Brain microvascular endothelial cell (primary cell): ENCODE results near the gene EVX1.

Experiments used
- DNase-seq: peaks from one replicate; pipeline ENCODE4 v3.0.0-alpha.2; 2020
- H3K27ac ChIP-seq: fragments of 250-450 bp; sonication (Bioruptor Pico); 2 replicates; pipeline ENCODE4 v1.5.1; 2020; ENCODE audit warnings: mild to moderate bottlenecking, moderate library complexity
- H3K27me3 ChIP-seq: fragments of 250-450 bp; sonication (Bioruptor Pico); replicated peaks from 2 replicates; pipeline ENCODE4 v1.5.1; 2020; ENCODE audit warnings: mild to moderate bottlenecking
- H3K36me3 ChIP-seq: fragments of 250-450 bp; sonication (Bioruptor Pico); replicated peaks from 2 replicates; pipeline ENCODE4 v1.5.1; 2020; ENCODE audit warnings: mild to moderate bottlenecking
- H3K4me3 ChIP-seq: 2 replicates; pipeline ENCODE4 v1.5.1; 2011; ENCODE audit warnings: low read depth, mild to moderate bottlenecking, control low read depth, low read length, moderate library complexity
- CTCF ChIP-seq: IDR thresholded peaks from 2 replicates; pipeline ENCODE4 v1.5.1; 2011; ENCODE audit warnings: low read depth, mild to moderate bottlenecking, moderate library complexity, low read length, control low read depth, inconsistent platforms; ENCODE audit errors: missing control alignments
- in situ Hi-C: cut with HindIII; loops from 2 replicates; pipeline ENCODE4 v1.10.0; 2017; ENCODE audit warnings: low sequenced_read_pairs, low pct_ligation_motif_present

EVX1 gene

GRCh38 chr7:27203964-27204594 lies 38.5 kb upstream of the EVX1 start:
- Histone ChIP-seq H3K36me3 (no peaks in the 10 kb centered on the region), H3K4me3 (no peak overlapping the region), H3K27ac (no peak overlapping the region), H3K27me3 (peaks cover 95% of the 10 kb centered on the region)
- no peak for TF ChIP-seq CTCF
- in situ Hi-C loops: loop anchor here (25.0 kb wide), 1 partner anchor 383 kb away; no protein-coding TSS in a partner anchor
- no peak for DNase-seq

- in situ Hi-C loops: loop anchor here (25.0 kb wide), 1 partner anchor 382 kb away; no protein-coding TSS in a partner anchor
- DNase-seq: no peak
- H3K27me3 ChIP-seq: peaks cover 95% of the 10 kb centered on the region
- H3K4me3 ChIP-seq: no peak overlapping the region
- no peak for TF ChIP-seq CTCF
- no peak overlapping the region for H3K27ac ChIP-seq
- H3K36me3 ChIP-seq: no peaks in the 10 kb centered on the region
Measured at GRCh38 chr7:27204851-27205322, 37.7 kb upstream of the EVX1 start.

GRCh38 chr7:27205325-27206280 lies 37.0 kb upstream of the EVX1 start:
- H3K4me3 ChIP-seq: no peak overlapping the region
- H3K27ac ChIP-seq: no peak overlapping the region
- H3K27me3 ChIP-seq: peaks cover 94% of the 10 kb centered on the region
- H3K36me3 ChIP-seq: no peaks in the 10 kb centered on the region
- no peak for TF ChIP-seq CTCF
- in situ Hi-C loops: loop anchor here (25.0 kb wide), 1 partner anchor 382 kb away; no protein-coding TSS in a partner anchor
- DNase-seq: no peak

DNA sequence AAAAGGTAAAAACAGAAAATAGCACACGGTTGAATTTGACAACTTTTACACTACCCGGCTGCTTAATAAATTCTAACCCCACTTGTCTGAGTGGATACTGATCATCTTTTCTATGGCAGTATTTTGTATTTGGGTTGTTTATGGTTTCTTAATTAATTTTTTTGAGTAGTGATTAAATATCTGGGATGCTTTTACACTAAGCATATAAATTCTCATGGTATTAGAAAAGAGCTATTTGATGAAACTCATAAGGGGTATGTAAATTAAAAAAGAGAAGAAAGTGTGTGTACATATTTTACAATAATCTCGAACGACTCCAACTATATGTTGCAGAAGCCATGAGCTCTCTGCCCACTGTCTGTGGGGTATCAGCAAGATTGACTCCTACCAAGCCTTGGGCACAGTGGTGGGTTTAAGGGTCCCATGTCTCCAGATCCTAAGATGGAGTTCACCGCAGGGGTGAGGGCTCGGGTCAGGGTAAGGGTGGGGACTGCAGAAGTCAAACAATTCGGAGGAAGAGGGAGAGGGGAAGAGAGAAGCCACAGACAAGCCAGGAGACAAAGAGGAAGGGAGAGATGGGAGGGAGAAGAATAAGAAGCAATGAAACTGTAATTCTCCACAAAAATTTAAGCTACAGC lies 35.1 kb upstream of the EVX1 start:
- in situ Hi-C loops: loop anchor here (25.0 kb wide), 1 partner anchor 380 kb away; no protein-coding TSS in a partner anchor
- Histone ChIP-seq H3K27ac (no peak overlapping the region), H3K27me3 (peaks cover 94% of the 10 kb centered on the region)

More for the DNA sequence above, 35.1 kb upstream of the EVX1 start:
- Histone ChIP-seq H3K4me3 (no peak overlapping the region), H3K36me3 (no peaks in the 10 kb centered on the region)
- TF ChIP-seq CTCF: no peak
- no peak for DNase-seq
